Measurements from ENCODE around the gene TPK1.
"Not testable (repeated sequence)": the region's sequence is repeated elsewhere in the genome, so short reads cannot be mapped to it uniquely, and the experiment has no call there.

The TPK1 gene

DNA sequence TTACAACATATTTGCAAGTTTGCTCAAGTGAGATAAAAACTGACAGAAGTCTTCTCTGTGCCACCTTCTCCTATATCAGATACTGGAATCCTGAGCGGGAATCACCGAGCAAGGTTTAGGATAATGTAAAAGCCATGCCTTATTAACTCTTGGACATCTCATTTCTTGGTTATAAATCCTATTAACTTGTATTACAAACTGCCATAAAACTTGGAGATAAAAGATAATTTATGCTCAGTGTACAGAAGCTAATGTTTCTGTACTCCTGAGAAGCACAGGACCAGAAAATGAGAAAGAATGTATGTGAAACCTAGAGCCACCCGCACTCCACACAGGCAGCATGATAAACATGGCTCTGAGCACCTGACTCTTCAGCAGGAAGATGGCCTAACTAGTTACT, 251.1 kb downstream of the TPK1 start:
- Histone ChIP-seq H3K36me3 (ENCODE audit: insufficient read depth) (no peaks in the 10 kb centered on the region), H3K4me1 (ENCODE audit: low read depth, poor library complexity, severe bottlenecking) (no peaks in the 10 kb centered on the region), H3K4me3 (IDR thresholded peaks at IDR 0.05; ENCODE audit: insufficient read depth, low read depth, low read length) (no peak overlapping the region), H3K4me2 (no peak overlapping the region), H3K27me3 (ENCODE audit: insufficient read depth, low read depth) (no peaks in the 10 kb centered on the region), H4K20me1 (ENCODE audit: insufficient read depth) (no peaks in the 10 kb centered on the region), H3K9ac (no peak overlapping the region), H2AFZ (ENCODE audit: low read depth) (no peak overlapping the region), H3K79me2 (ENCODE audit: insufficient read depth, low read depth) (no peaks in the 10 kb centered on the region), H3K27ac (no peak overlapping the region)
- TF ChIP-seq, protein P1, sequence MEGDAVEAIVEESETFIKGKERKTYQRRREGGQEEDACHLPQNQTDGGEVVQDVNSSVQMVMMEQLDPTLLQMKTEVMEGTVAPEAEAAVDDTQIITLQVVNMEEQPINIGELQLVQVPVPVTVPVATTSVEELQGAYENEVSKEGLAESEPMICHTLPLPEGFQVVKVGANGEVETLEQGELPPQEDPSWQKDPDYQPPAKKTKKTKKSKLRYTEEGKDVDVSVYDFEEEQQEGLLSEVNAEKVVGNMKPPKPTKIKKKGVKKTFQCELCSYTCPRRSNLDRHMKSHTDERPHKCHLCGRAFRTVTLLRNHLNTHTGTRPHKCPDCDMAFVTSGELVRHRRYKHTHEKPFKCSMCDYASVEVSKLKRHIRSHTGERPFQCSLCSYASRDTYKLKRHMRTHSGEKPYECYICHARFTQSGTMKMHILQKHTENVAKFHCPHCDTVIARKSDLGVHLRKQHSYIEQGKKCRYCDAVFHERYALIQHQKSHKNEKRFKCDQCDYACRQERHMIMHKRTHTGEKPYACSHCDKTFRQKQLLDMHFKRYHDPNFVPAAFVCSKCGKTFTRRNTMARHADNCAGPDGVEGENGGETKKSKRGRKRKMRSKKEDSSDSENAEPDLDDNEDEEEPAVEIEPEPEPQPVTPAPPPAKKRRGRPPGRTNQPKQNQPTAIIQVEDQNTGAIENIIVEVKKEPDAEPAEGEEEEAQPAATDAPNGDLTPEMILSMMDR (conservative IDR thresholded peaks at IDR 0.05; ENCODE audit: low read depth, low read length), result no peak

DNA sequence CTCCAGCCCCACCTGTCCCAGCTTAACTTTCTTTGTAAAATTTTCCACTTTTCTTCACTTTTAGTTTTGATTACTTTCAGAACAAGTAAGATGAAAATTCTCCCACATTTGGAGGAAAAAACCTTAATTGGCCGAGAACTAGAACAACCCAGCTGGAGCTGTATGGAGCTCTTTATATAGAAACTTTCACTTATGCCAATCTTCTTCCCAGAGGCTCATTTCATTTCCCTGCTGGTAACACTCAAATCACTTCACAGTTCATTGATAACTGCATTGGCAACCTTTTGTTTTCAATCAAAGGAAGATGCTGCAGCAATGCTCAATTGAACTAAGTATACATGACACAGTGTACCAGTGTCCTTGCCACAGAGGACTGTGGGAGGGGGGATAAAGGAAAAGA, 256.2 kb downstream of the TPK1 start:
- H3K4me1 ChIP-seq (ENCODE audit: low read depth, poor library complexity, severe bottlenecking), result no peaks in the 10 kb centered on the region
- H3K27me3 ChIP-seq (ENCODE audit: insufficient read depth, low read depth), result no peaks in the 10 kb centered on the region
- no peaks in the 10 kb centered on the region for H3K79me2 ChIP-seq (ENCODE audit: insufficient read depth, low read depth)
- no peak overlapping the region for H2AFZ ChIP-seq (ENCODE audit: low read depth)
- TF ChIP-seq, protein P1 (conservative IDR thresholded peaks at IDR 0.05; ENCODE audit: low read depth, low read length), result no peak
- H4K20me1 ChIP-seq (ENCODE audit: insufficient read depth), result no peaks in the 10 kb centered on the region
- H3K4me2 ChIP-seq, result no peak overlapping the region
- H3K27ac ChIP-seq, result no peak overlapping the region
- H3K9ac ChIP-seq, result no peak overlapping the region
- H3K4me3 ChIP-seq (IDR thresholded peaks at IDR 0.05; ENCODE audit: insufficient read depth, low read depth, low read length), result no peak overlapping the region
- no peaks in the 10 kb centered on the region for H3K36me3 ChIP-seq (ENCODE audit: insufficient read depth)

DNA sequence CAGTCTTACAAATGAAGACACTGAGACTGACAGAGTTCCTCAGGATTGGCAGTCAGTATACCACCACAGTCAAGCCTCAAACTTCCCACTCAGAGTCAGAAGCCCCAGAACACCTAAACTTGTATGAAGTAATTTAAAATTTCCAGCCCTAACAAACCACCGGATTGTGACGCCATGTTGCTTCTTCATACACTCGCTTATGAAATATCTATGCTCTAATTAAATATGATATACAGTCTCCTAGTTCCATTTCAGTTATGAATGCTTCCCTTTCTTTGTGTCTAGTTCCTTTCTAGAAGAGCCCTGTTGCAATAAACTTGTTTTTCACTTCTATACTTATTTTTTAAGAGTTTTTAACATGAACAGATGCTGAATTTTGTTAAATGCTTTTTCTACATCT, 260.4 kb downstream of the TPK1 start:
- H3K4me3 ChIP-seq (IDR thresholded peaks at IDR 0.05; ENCODE audit: insufficient read depth, low read depth, low read length), result no peak overlapping the region
- H3K4me1 ChIP-seq (ENCODE audit: low read depth, poor library complexity, severe bottlenecking), result no peaks in the 10 kb centered on the region
- H3K79me2 ChIP-seq (ENCODE audit: insufficient read depth, low read depth), result no peaks in the 10 kb centered on the region
- H4K20me1 ChIP-seq (ENCODE audit: insufficient read depth), result no peaks in the 10 kb centered on the region
- H3K27me3 ChIP-seq (ENCODE audit: insufficient read depth, low read depth), result no peaks in the 10 kb centered on the region
- no peaks in the 10 kb centered on the region for H3K36me3 ChIP-seq (ENCODE audit: insufficient read depth)
- H3K4me2 ChIP-seq, result no peak overlapping the region
- H2AFZ ChIP-seq (ENCODE audit: low read depth), result no peak overlapping the region
- TF ChIP-seq, protein P1 (conservative IDR thresholded peaks at IDR 0.05; ENCODE audit: low read depth, low read length), result no peak
- no peak overlapping the region for H3K9ac ChIP-seq
- H3K27ac ChIP-seq, result no peak overlapping the region

DNA sequence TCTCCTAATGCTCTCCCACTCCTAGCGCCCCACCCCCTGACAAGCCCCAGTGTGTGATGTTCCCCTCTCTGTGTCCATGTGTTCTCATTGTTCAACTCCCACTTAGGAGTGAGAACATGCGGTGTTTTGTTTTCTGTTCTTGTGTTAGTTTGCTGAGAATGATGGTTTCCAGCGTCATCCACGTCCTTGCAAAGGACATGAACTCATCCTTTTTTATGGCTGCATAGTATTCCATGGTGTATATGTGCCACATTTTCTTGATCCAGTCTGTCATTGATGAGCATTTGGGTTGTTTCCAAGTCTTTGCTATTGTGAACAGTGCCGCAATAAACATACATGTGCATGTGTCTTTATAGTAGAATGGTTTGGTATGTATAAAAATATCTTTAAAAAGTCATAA, 261.1 kb downstream of the TPK1 start:
- H3K4me1 ChIP-seq (ENCODE audit: low read depth, poor library complexity, severe bottlenecking); H3K36me3 ChIP-seq (ENCODE audit: insufficient read depth); H3K79me2 ChIP-seq (ENCODE audit: insufficient read depth, low read depth); H2AFZ ChIP-seq (ENCODE audit: low read depth); H3K27me3 ChIP-seq (ENCODE audit: insufficient read depth, low read depth); H4K20me1 ChIP-seq (ENCODE audit: insufficient read depth); H3K4me2 ChIP-seq; H3K4me3 ChIP-seq (IDR thresholded peaks at IDR 0.05; ENCODE audit: insufficient read depth, low read depth, low read length); H3K27ac ChIP-seq; H3K9ac ChIP-seq: not testable (repeated sequence)

DNA sequence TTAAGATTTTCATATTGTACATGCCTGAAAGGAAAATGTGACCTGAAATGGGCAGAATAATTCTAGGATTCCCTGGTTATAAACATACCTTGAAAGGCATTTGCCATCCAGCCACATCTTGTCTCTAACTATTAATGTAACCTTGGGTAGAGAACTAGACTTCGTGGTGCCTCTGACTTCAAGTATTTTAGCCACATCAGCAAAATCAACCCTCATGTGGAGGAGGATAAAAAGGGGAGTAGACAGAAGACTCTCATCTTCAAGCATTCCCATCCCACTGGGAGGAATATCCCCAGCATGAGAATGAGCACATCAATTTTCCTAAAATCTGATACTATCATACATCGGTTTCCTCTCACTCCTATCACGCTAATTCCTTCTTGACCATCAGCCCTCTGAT, 267.6 kb downstream of the TPK1 start:
- Histone ChIP-seq H3K36me3 (ENCODE audit: insufficient read depth) (no peaks in the 10 kb centered on the region), H3K4me3 (IDR thresholded peaks at IDR 0.05; ENCODE audit: insufficient read depth, low read depth, low read length) (no peak overlapping the region), H3K27ac (no peak overlapping the region), H3K9ac (no peak overlapping the region), H4K20me1 (ENCODE audit: insufficient read depth) (no peaks in the 10 kb centered on the region), H3K4me2 (no peak overlapping the region), H2AFZ (ENCODE audit: low read depth) (no peak overlapping the region), H3K4me1 (ENCODE audit: low read depth, poor library complexity, severe bottlenecking) (no peaks in the 10 kb centered on the region), H3K79me2 (ENCODE audit: insufficient read depth, low read depth) (no peaks in the 10 kb centered on the region), H3K27me3 (ENCODE audit: insufficient read depth, low read depth) (no peaks in the 10 kb centered on the region)
- TF ChIP-seq, protein P1 (conservative IDR thresholded peaks at IDR 0.05; ENCODE audit: low read depth, low read length), result no peak
